Peyer's patch (tissue), 4 donors: ENCODE measurements around the gene NEU3. TPM values are rescaled to one million over a fixed set of nuclear protein-coding genes. Genes with fewer than 3 reads are reported as not detected.
"Not testable (repeated sequence)": the region's sequence is repeated elsewhere in the genome, so short reads cannot be mapped to it uniquely, and the experiment has no call there.

Source experiments
- DNase-seq, 3 donors: peaks; one replicate each; pipeline ENCODE4 v3.0.0-alpha.2; 2017 to 2019
- H3K27ac ChIP-seq, 4 donors: fragments of 200-600 bp; sonication (generic); one replicate each; pipeline ENCODE4 v1.5.1; 2016 to 2019
- H3K27me3 ChIP-seq, 2 donors: fragments of 200-600 bp; sonication (generic); one replicate each; pipeline ENCODE4 v1.5.1; 2019
- H3K36me3 ChIP-seq, 3 donors: fragments of 200-600 bp; sonication (generic); one replicate each; pipeline ENCODE4 v1.5.1; 2016 to 2019
- H3K4me1 ChIP-seq, 4 donors: fragments of 200-600 bp; sonication (generic); one replicate each; pipeline ENCODE4 v1.5.1; 2016 to 2019
- H3K4me3 ChIP-seq, 4 donors: fragments of 200-600 bp; sonication (generic); 1 replicate in 3 of 4; 2 replicates in 1 of 4; pipeline ENCODE4 v1.5.1; 2016 to 2019; ENCODE audit warnings: mild to moderate bottlenecking in 1 of 4
- H3K9me3 ChIP-seq, 4 donors: fragments of 200-600 bp; sonication (generic); one replicate each; pipeline ENCODE4 v1.5.1; 2016 to 2019; ENCODE audit warnings: mild to moderate bottlenecking in 1 of 4
- CTCF ChIP-seq, 6 experiments: fragments of 450-650 bp in 4 of 6; fragments of 200-600 bp in 2 of 6; sonication (generic) in 1 of 6; IDR thresholded peaks; one replicate each; pipeline ENCODE4 v1.5.1; 2017 to 2019; ENCODE audit warnings: antibody characterized with exemption in 6 of 6, mild to moderate bottlenecking in 3 of 6, moderate library complexity in 1 of 6
- POLR2A ChIP-seq, 2 donors: fragments of 450-650 bp; IDR thresholded peaks; one replicate each; pipeline ENCODE4 v1.5.1; 2017; ENCODE audit warnings: antibody characterized with exemption in 2 of 2, mild to moderate bottlenecking in 2 of 2, moderate library complexity in 2 of 2
- total RNA-seq, 4 donors: library from RNA; depleted of rRNA; stranded (reverse); fragments of >200 nt; gene quantifications; one replicate each; pipeline ENCODE4 v1.1.0, GENCODE V29; 2016

Gene NEU3
- total RNA-seq, 4 donors from 2014 or later: 6.0 to 14.0 (median 10.1) TPM

DNA sequence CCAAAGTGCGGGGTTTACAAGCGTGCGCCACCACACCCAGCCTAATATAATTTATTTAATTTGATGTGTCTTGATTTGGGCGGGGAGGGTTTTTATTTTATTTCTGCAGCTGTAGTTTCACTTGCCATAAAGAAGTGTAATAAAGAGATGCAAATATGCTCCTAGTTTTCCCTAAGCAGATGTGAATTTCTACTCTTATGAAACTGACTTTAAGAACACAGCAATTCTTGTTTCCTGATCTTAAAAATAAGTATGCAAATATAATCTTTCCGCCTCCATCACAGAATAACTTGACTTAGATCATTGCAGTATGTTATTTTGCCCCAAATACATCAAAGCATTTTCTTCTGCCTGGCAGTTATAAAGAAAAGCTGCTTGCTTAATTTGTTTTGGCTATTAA lies 35.3 kb upstream of the NEU3 start:
- peaks cover 0 to 33% (median 18%) of the 10 kb centered on the region in 4 donors for H3K4me1 ChIP-seq
- no peak for TF ChIP-seq POLR2A (IDR thresholded peaks at IDR 0.05)
- TF ChIP-seq CTCF (IDR thresholded peaks at IDR 0.05): no peak
- no peaks in the 10 kb centered on the region for H3K36me3 ChIP-seq
- peak overlapping the region in 2 of 4 donors; percentile 9 to 40 for H3K27ac ChIP-seq
- no peaks in the 10 kb centered on the region for H3K27me3 ChIP-seq
- no peak overlapping the region for H3K4me3 ChIP-seq
- H3K9me3 ChIP-seq: no peaks in the 10 kb centered on the region
- DNase-seq: no peak

DNA sequence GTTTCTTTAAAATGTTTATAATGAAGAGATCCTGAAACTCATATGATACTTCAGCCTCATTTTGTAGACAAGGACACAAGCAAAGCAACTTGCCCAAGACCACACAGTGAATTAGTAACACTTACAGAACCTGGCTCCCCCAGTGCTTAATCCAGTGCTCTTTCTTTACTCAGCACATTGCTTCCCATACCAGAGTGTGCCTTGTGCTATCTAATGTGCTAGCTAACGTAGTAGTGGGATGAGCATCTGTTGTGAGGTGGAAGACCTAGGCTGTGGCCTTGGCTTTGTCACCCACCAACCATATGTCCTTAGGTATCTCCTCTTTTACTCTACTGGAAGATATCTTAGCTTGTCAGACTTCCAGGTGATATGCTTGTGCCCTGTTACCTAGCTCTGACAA lies 34.5 kb upstream of the NEU3 start:
- H3K9me3 ChIP-seq: no peaks in the 10 kb centered on the region
- H3K4me3 ChIP-seq: no peak overlapping the region
- H3K4me1 ChIP-seq: peaks cover 0 to 33% (median 18%) of the 10 kb centered on the region in 4 donors
- H3K27ac ChIP-seq: peak overlapping the region in 1 of 4 donors; percentile 9
- peaks cover 0 to 5% (median 0%) of the 10 kb centered on the region in 3 donors for H3K36me3 ChIP-seq
- H3K27me3 ChIP-seq: no peaks in the 10 kb centered on the region
- no peak for DNase-seq
- TF ChIP-seq POLR2A (IDR thresholded peaks at IDR 0.05): no peak
- no peak for TF ChIP-seq CTCF (IDR thresholded peaks at IDR 0.05)

DNA sequence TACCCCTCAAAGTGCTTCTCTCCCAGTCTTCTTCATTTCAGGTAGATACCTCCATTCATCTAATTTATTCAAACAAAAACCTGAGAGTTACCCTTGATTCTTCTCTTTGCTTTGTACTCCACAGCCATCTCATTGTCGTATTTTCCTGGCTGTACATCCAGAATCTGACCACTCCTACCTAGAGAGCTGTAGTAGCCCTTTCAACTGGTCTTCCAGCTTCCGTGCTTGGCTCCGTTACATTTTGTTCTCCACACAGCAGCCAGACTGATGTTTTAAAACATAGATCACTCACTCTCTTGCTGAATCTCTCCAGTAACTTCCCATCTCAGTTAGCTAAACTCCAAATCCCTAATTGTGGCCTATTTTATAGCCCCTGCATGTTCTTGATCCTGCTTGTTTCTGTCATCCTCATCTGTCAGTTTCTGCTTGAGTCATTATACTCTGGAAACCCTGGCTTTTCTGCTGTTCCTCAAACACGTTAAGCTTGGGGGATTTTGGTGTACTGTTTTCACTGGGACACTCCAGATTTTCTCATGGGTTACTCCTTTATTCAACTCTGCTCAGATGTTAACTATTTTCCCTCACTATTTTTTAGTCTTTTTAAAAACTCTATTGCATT lies 32.2 kb upstream of the NEU3 start:
- Histone ChIP-seq H3K27ac (no peak overlapping the region), H3K4me1 (peaks cover 0 to 17% (median 9%) of the 10 kb centered on the region in 4 donors)

GRCh38 chr11:74957937-74958629 lies 30.6 kb upstream of the NEU3 start:
- no peak for TF ChIP-seq CTCF (IDR thresholded peaks at IDR 0.05)
- no peak for TF ChIP-seq POLR2A (IDR thresholded peaks at IDR 0.05)
- DNase-seq: no peak
- peaks cover 0 to 10% (median 0%) of the 10 kb centered on the region in 3 donors for H3K36me3 ChIP-seq
- H3K9me3 ChIP-seq: no peaks in the 10 kb centered on the region
- H3K4me3 ChIP-seq: no peak overlapping the region
- no peaks in the 10 kb centered on the region for H3K27me3 ChIP-seq
- H3K4me1 ChIP-seq: peaks cover 0 to 8% (median 5%) of the 10 kb centered on the region in 4 donors
- H3K27ac ChIP-seq: no peak overlapping the region

More for the DNA sequence above, 32.2 kb upstream of the NEU3 start:
- Histone ChIP-seq H3K36me3 (peaks cover 0 to 10% (median 0%) of the 10 kb centered on the region in 3 donors), H3K4me3 (no peak overlapping the region), H3K27me3 (no peaks in the 10 kb centered on the region), H3K9me3 (no peaks in the 10 kb centered on the region)
- TF ChIP-seq CTCF (IDR thresholded peaks at IDR 0.05): no peak
- TF ChIP-seq POLR2A (IDR thresholded peaks at IDR 0.05): no peak
- no peak for DNase-seq

GRCh38 chr11:74960128-74960527 lies 28.6 kb upstream of the NEU3 start:
- H3K4me1 ChIP-seq, H3K36me3 ChIP-seq, H3K27me3 ChIP-seq, H3K27ac ChIP-seq, H3K9me3 ChIP-seq, DNase-seq, H3K4me3 ChIP-seq: not testable (repeated sequence)

DNA sequence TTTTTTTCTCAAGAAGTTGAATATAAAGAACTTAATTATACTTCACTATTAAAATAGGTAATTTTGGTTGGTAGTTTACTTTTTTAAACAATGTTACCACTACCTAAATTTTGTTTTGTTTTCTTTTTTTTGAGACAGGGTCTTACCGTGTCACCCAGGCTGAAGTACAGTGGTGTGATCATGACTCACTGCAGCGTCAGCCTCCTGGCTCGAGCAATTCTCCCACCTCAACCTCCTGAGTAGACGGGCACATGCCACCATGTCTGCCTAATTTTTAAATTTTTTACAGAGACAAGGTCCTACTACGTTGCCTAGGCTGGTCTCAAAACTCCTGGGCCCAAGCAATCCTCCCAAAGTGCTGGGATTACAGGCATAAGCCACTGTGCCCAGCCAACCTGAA lies 22.1 kb upstream of the NEU3 start:
- DNase-seq: no peak
- H3K9me3 ChIP-seq: no peaks in the 10 kb centered on the region
- TF ChIP-seq POLR2A (IDR thresholded peaks at IDR 0.05): no peak
- TF ChIP-seq CTCF (IDR thresholded peaks at IDR 0.05): no peak
- no peak overlapping the region for H3K4me3 ChIP-seq
- H3K36me3 ChIP-seq: peaks cover 0 to 47% (median 0%) of the 10 kb centered on the region in 3 donors
- H3K4me1 ChIP-seq: no peaks in the 10 kb centered on the region
- no peak overlapping the region for H3K27ac ChIP-seq
- H3K27me3 ChIP-seq: no peaks in the 10 kb centered on the region
